ENCODE measurements around the gene SKI. TPM values are rescaled to one million over a fixed set of nuclear protein-coding genes. Genes with fewer than 3 reads are reported as not detected.
"Not testable (repeated sequence)": the region's sequence is repeated elsewhere in the genome, so short reads cannot be mapped to it uniquely, and the experiment has no call there.

SKI gene
- total RNA-seq, 3 donors from 2014 or later, result 26.8 to 86.6 (median 29.0) TPM

GRCh38 chr1:2256435-2257244 is 28.5 kb downstream of the SKI start:
- DNase-seq (peak in 2 of 3 donors; percentile 23 to 56), ATAC-seq (no peak)
- intact Hi-C loops (cut with DNase I, micrococcal nuclease), result no loop called here
- Histone ChIP-seq H3K4me1 (ENCODE audit: low read depth) (peaks cover 12% of the 10 kb centered on the region), H3K9me3 (peaks cover 4% of the 10 kb centered on the region), H3K36me3 (ENCODE audit: low read depth) (no peaks in the 10 kb centered on the region), H3K4me3 (no peak overlapping the region)
- TF ChIP-seq CTCF (IDR thresholded peaks at IDR 0.05), result no peak

GRCh38 chr1:2257245-2257627 is 29.1 kb downstream of the SKI start:
- ATAC-seq (no peak), DNase-seq (peak in 2 of 3 donors; percentile 28 to 60)
- Histone ChIP-seq H3K36me3 (ENCODE audit: low read depth) (no peaks in the 10 kb centered on the region), H3K9me3 (peaks cover 4% of the 10 kb centered on the region), H3K4me3 (no peak overlapping the region), H3K4me1 (ENCODE audit: low read depth) (peaks cover 10% of the 10 kb centered on the region)
- intact Hi-C loops (cut with DNase I, micrococcal nuclease), result no loop called here
- no peak for TF ChIP-seq CTCF (IDR thresholded peaks at IDR 0.05)

GRCh38 chr1:2258122-2258681 is 30.1 kb downstream of the SKI start:
- H3K36me3 ChIP-seq (ENCODE audit: low read depth), result no peaks in the 10 kb centered on the region
- TF ChIP-seq CTCF (IDR thresholded peaks at IDR 0.05), result no peak
- DNase-seq, result peak in 1 of 3 donors; percentile 44
- H3K4me1 ChIP-seq (ENCODE audit: low read depth), result peaks cover 10% of the 10 kb centered on the region
- no peak overlapping the region for H3K4me3 ChIP-seq
- no peak for ATAC-seq
- intact Hi-C loops (cut with DNase I, micrococcal nuclease), result no loop called here
- peaks cover 4% of the 10 kb centered on the region for H3K9me3 ChIP-seq

- TF ChIP-seq CTCF (IDR thresholded peaks at IDR 0.05), result no peak
- Histone ChIP-seq H3K4me1 (ENCODE audit: low read depth) (peaks cover 10% of the 10 kb centered on the region), H3K36me3 (ENCODE audit: low read depth) (no peaks in the 10 kb centered on the region), H3K4me3 (no peak overlapping the region), H3K9me3 (peaks cover 4% of the 10 kb centered on the region)
- no peak for ATAC-seq
- intact Hi-C loops (cut with DNase I, micrococcal nuclease), result no loop called here
- DNase-seq, result peak in 2 of 3 donors; percentile 29 to 62
Measured at GRCh38 chr1:2258996-2259395, 30.9 kb downstream of the SKI start.

GRCh38 chr1:2259668-2260402 is 31.7 kb downstream of the SKI start:
- TF ChIP-seq CTCF (IDR thresholded peaks at IDR 0.05), result no peak
- ATAC-seq, result no peak
- peak in 2 of 3 donors; percentile 24 to 39 for DNase-seq
- intact Hi-C loops (cut with DNase I, micrococcal nuclease), result no loop called here
- peaks cover 4% of the 10 kb centered on the region for H3K4me1 ChIP-seq (ENCODE audit: low read depth)
- H3K36me3 ChIP-seq (ENCODE audit: low read depth), result no peaks in the 10 kb centered on the region
- H3K4me3 ChIP-seq, result no peak overlapping the region
- peaks cover 4% of the 10 kb centered on the region for H3K9me3 ChIP-seq

- peak in 1 of 3 donors; percentile 21 for DNase-seq
- H3K4me1 ChIP-seq (ENCODE audit: low read depth); H3K36me3 ChIP-seq (ENCODE audit: low read depth); H3K9me3 ChIP-seq; ATAC-seq; intact Hi-C loops (cut with DNase I, micrococcal nuclease); H3K4me3 ChIP-seq: not testable (repeated sequence)
Measured at GRCh38 chr1:2260470-2260869, 32.4 kb downstream of the SKI start.

Measured in mucosa of descending colon (tissue), 3 donors.